GM18502 (cell line): ENCODE data around the gene S100A7.
"Not testable (repeated sequence)": the region's sequence is repeated elsewhere in the genome, so short reads cannot be mapped to it uniquely, and the experiment has no call there.

Experiments used
- ATAC-seq: cut with Tn5 transposase; IDR thresholded peaks from one replicate; pipeline ENCODE4 v1.9.1; 2021; ENCODE audit warnings: mild to moderate bottlenecking; ENCODE audit not compliant: unreplicated experiment, poor library complexity

Gene S100A7

DNA sequence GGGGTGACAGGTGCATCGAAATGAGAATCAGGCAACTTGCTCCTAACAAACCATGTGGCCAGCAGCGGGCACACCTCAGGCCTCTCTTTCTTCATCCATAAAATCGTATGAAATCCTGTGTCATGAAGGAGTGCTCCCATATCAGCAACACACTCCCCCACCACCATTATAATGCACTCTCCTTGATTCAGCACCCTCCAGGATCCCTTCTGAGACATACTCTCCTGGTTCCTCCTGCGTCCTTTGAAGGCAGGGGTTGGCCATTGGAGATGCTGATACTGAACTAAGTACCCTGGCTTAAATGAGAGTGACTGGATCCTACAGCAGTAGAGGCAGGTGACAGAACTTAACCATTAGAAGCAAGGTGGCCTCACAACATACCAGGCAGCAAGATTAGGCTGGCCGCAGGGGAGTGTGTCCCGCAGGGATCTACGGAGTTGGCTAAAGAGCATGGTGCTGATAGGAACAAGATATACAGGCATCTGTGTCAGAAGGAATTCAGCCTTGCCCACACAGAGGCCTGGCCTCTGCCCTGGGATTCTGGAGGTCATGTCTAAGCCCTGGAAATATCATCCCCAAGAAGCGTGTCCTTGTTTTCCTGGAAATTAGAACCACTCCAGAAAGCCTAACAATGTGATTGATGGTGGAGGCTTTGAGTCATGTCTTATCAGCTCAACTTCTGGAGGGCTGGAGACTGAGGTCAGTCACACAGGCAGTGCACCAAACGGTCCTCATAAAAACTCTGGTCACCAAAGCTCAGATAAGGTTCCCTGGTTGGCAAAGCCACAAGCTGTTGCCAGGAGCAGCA lies 27.4 kb downstream of the S100A7 start:
- no peak for ATAC-seq

DNA sequence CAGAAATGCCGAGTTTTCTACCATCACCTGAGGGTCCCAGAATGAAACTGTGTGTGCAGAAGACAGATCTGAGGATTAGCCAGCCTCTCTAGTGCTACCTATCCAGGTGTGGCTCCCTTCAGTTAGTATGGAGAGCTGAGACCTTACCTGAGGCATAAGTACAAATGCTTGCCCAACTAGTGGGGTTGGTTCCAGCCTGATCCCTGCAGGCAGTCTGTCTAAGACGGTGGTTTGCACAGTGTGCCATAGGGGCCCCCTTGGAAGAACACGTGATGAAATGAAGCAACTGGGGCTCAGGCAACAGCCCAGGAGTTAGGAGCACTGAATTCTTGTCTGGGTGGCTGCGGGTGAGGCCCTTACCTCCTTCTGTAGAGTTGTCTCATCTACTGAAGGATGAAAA lies 28.5 kb downstream of the S100A7 start:
- no peak for ATAC-seq

DNA sequence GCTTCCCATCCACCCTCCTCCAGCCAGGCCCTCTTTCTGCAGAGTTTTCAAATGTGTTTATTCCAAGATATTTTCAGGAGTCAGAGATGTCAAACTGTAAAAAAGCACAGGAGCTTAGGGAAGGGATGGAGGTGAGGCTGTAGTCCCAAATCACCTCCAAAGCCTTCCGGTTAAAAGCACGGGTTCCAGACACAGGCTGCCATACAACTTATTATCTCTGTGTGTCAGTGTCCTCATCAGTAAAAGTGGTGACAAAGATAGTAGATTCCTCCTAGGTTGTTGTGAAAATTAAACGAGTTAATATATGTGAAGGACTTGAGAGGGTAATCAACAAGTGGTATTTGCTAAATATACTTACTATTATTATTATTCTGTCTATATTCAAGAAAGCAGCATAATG lies 29.0 kb downstream of the S100A7 start:
- no peak for ATAC-seq

DNA sequence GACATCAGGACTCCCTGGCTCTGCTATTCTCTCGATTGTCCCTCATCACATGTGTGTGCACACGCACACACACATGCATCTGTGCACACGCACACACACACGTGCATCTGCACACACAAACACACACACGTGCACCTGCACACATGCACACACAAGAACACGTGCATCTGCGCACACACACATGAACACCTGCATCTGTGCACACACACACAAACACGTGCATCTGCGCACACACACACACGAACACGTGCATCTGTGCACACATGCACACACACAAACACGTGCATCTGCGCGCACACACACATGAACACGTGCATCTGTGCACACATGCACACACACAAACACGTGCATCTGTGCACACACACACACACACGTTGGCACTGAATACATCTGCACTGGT lies 29.4 kb downstream of the S100A7 start:
- no peak for ATAC-seq

DNA sequence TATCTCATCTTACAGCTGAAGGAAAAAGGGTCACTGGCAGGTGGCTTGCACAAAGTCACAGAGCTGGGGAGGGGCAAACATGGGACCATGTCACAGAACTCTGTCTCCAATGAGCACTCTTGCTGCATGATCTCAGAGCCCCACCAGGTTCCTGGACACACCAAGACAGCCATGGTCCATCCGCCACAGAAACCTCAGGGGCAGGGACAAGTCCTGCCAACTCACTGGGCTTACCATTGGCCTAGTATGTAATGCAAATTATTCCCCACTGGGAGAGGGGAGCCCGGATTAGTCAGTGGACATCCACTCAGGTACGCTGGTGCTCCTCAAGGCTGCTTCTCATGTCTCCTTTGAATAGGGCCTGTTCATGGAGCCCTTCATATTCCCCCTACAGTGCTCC lies 29.9 kb downstream of the S100A7 start:
- no peak for ATAC-seq

DNA sequence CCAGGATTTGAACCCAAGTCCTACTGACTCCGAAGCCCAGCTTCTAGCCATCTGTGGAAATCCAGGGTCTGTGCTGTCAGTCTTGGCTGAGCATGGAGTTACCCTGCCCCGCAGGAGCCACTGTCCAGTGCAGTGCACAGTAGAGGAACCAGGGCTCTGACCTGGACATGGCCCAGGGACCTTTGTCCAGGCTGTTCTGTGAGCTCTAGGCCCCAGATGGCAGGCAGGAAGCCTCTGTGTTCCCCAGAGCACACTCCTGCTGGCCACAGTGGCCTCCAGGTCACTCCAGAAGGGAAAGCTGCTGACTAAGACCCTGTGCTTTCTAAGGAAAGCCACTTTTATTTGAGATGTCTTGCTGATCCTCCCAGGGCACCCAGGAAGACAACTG lies 30.3 kb downstream of the S100A7 start:
- ATAC-seq, result no peak

DNA sequence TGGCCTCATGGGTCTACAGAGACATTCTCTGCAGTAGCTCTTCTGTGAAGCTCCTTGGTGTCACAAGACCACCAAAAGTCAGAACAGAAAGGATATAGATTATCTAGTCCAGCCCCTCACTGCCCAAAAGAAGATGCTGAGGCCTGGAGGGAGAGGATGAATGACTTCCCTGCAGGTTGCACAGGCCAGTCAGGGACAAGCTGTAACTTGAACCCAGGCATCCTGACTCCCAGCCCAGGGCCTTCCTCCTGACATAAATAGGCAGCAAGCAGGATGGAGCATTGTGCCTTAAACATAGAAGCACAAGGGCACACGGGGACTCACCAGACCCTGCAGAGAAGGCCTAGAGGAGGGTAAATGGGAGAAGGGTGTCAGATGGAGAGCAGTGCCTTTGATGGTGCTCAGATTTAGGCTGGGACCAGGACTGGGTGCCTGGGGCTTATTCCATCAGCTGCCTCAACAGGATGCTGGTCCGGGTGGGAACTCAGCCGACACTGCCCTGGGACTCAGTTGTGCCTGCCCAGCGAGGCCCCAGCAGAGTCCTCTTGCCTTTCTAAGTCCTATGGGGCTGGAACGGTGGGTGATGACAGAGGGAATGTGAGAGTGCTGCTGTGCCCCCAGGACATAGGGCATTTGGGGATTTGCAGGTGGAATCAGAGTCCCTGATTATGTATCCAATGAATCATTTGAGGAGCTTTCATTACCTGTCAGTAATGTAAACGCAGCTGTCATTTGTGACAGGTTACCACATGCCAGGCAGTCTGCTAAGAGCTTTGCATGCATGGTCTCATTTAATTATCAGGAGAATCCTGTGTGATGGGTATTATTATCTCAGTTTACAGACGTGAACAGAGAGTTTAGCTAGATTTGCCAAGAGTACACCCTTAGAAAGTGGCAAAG lies 30.9 kb downstream of the S100A7 start:
- no peak for ATAC-seq

DNA sequence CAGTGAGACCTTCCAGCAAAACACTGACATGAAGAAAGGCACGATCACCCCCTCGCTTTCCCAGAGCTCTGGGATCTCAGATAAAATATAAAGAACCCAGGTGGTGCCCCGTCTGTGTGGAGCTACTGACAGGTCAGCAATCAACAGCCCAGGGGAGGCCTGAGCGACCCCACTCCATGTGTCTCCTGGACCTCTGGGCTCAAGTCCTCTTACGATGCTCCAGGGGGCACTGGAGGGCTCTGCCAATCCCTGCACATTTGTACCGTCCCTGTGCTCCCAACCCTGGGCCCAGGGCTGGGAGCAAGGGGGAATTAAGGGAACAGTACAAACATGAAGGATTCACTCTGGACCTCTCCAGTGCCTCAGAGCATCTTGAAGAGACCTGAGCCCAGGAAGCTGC lies 31.7 kb downstream of the S100A7 start:
- no peak for ATAC-seq

DNA sequence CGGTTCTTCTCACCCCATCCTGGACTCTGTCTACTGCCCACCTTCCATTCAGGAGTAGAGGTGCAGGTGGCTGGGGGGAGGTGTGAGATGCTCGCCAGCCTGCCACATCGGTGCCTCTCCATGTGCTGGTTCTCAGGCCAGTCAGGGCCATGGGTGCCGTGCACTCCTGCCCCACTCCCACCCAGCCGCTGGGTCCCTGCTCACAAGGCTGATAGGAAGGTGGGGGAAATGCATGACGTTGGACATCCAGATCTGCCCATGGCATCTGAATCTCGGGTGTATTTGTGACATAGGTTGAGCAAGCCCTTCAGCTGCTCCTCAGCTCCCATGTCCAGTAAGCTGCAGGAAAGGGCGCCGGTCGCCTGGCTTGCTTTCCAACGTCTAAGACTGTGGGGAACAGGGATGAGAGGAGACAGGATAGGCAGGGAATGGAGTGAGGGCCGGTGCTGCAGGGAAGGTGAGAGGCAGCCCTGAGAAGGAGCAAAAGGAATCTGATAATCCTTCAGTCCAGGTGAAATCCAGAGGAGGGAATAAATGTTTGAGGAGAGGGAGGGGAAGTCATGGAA lies 32.3 kb downstream of the S100A7 start:
- no peak for ATAC-seq

DNA sequence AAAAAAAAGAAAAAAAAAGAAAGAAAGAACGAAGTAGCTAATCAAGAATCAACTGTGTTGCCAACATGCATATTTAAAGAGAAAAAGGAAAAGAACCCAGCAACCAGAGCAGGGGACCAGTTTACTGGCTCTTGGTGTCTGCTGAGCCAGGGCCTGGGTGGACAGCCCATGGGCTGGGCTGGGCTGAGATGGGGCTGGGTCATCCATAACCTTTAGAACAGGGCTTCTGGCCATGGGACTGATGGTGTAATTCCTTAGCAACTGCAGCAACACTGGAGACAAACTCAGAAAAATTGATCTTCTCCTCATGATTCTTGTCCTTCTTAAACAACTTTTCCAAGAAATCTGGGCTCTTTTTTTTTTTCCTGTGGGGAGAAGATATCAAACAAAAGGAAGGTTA lies 33.6 kb downstream of the S100A7 start:
- no peak for ATAC-seq

DNA sequence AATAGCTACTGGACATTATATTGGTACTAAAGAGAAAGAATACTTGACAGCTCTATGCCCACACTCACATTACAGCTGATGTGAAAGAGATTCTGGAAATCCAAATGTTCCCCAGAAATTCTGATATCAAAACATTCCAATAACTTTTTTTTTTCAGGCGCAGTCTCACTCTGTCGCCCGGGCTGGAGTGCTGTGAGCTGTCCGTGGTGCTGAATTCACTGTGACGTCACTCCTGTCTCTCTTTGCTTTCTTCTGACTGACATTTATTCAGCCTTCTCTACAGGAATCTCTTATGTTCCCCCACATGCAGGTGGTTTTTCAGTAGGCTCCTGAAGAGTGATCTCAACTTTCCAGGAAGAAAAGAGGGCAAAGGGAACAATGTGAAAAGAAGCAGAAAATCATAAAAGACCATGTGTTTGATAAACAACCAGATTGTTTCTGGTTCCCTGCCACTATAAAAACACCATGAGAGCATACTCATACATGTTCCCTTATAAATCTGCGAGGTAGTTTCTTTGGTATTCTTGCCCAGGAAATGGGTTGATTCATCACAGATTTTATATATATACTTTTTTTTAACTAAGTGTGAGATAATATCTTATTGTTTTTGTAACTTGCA lies 37.9 kb downstream of the S100A7 start:
- no peak for ATAC-seq

DNA sequence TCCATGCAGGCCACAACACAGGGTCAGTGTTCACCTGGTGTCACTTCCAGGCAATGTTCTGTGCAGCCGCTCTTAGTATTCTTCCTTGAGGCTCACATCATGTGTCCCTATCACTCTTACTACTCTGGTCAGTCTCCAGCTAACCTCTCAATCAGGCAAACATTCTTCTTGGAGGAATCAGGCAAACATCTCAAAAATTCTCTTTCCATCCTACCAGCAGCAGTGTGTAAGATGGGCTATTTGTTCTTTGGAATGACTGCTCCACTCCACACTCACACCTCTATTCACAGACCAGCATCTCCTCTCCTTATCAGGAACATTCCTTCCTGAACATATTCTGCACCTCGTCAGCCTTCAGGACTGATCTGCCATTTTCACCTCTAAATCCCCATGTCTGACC lies 40.1 kb downstream of the S100A7 start:
- ATAC-seq, result no peak

DNA sequence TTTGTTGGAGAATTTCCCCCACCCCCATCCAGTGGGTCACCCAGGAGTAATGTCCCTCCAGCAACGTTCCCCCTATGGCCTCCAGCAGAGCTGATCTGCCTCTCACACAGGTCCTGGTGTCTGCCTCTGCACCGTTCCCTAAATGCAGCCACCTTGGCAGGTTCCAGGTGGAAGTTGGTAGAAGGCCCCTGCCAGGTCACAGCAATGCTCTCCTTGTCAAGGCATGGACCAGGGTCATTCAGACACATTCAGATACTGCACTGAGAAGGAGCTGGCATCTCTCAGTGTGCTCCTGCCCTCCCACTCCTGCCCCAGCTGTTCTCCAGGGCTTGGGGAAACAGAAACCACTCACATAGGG lies 41.0 kb downstream of the S100A7 start:
- ATAC-seq, result not testable (repeated sequence)

DNA sequence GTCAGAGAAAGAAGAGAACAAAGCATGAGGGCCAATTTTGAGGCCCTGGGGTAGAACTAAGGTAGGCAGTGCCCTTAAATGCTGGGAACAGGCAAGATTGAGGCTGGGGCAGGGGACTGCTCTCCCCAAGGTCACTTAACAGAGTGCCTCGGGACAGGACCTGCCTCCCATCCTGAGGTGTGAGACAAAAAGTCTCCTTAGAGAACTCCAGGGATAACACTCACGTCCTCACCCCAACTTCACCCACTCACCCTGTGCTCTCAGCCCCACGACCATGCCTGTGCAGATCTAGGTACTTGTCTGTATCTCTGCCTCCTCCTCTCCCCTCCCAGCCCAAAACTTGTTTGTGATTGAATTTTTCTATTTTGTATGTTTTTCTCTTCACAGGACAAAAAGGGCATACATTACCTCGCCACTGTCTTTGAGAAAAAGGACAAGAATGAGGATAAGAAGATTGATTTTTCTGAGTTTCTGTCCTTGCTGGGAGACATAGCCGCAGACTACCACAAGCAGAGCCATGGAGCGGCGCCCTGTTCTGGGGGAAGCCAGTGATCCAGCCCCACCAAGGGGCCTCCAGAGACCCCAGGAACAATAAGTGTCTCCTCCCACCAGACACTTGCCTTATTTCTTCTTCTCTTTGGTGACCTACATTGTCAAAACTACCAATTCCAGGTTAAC lies 41.6 kb downstream of the S100A7 start:
- ATAC-seq, result not testable (repeated sequence)

DNA sequence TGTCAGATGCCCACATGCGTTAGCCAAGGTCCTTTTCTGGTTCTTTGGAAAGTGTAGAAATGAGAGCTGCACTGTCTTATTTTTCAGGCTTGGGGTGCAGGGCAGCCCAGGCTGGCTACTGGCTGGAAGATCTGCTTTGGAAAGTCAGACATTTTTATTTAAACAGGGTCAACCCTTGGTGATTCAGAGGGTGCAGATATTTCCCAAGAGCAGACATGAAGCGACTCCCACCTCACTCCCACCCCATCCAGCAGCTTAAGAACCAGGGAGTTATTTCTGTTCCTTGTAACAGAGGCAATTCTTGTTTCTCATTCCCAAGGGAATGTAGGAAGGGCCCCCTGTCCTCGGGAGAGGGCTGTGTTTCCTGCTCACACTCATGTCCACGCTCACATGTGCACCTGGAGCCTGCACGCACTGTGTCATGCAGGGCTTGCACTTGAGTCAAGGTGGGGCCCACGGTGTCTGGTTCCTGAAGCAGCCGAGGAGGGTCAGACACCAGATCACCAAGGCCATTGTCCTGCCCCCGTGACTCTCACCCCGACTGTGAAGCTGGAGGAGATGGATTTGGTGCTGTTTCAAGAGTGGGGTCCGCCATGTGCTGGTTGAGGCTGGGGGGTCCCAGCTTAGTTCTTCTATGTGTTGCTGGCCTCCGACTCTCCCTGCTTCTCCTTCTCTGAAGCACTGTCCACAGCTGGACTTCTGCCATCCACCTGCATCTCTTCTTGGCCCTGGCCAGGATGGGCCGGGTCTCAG lies 43.1 kb downstream of the S100A7 start:
- no peak for ATAC-seq

DNA sequence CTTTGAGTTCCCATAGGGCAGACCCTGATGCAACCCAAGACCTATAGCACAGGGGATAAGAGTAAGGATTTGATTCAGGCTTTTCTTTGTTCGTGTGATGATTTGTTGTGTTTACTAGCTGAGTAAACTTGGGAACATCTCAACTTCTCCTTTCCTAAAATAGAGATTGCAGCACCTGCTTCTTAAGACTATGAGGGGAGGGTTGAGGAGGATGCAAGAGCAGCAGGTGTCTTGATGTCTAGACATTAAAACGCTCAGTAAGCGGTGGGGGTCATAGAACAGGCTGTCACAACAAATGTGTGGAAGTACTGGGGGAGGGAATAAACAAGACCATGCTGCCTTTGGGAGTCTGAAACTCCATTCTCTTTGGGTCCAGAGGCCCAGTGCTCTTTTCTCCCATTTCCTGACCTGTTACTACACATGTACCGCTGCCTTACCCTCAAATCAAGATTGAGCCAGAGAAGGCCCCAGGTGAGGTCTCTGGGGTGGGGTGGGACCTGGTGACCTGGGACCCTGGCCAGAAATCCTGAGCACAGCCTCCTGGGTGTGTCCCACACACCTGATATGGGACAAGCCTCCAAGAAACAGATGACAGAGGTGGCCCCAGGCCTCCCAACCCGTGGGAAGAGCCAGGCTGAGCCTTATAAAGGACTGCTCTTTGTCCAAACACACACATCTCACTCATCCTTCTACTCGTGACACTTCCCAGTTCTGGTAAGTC lies 44.4 kb downstream of the S100A7 start, which contains the start of gene S100A7A:
Gene S100A7A (plus strand): TSS at position 671 of the 721 bp plus-strand sequence. CDS start 1,563 bp downstream, outside the sequence.
- ATAC-seq, result no peak

DNA sequence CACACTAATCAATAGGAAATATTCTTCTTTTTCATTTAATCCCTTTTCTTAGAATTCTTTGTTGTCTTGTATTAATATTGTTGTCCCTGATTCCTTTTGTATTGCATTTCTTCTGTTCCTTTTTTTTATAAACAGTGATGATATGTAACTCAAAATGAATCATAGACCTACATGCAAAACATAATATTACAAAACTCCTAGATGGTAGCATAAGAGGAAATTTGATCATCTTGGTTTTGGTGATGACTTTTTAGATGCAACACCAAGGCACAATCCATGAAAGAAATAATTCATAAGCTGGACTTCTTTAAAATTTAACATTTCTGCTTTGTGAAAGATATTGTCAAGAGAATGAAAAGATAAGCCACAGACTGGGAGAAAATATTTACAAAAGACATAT lies 46.5 kb downstream of the S100A7 start:
- ATAC-seq, result not testable (repeated sequence)
